Ureter (tissue), 1 donor: ENCODE measurements around the gene CDK18. TPM values are rescaled to one million over a fixed set of nuclear protein-coding genes. Genes with fewer than 3 reads are reported as not detected.

Experiments
- total RNA-seq: library from RNA; stranded (reverse); gene quantifications from one replicate; pipeline ENCODE4 v1.2.4, GENCODE V29; 2023
- donor health status: DM: yes; HTN: yes; CAD: no.

CDK18 gene
- total RNA-seq, 1 donor from 2014 or later: 28.6 TPM

Other genes with a start within 250 kb of the CDK18 start
- gene NUAK2, start 182.9 kb upstream of the CDK18 start, total RNA-seq: 0.96 TPM
- gene KLHDC8A, start 147.7 kb upstream of the CDK18 start, total RNA-seq: not detected
- gene LEMD1, start 82.6 kb upstream of the CDK18 start, total RNA-seq: not detected
- 0.16 TPM for gene BLACAT1, start 48.6 kb upstream of the CDK18 start, total RNA-seq
- gene ELK4, start 127.3 kb downstream of the CDK18 start, total RNA-seq: 88.7 TPM
- gene SLC45A3, start 175.8 kb downstream of the CDK18 start, total RNA-seq: 3.7 TPM
- gene NUCKS1, start 245.5 kb downstream of the CDK18 start, total RNA-seq: 189 TPM